ENCODE measurements around the gene NECTIN2. TPM values are rescaled to one million over a fixed set of nuclear protein-coding genes. Genes with fewer than 3 reads are reported as not detected.
A peak's percentile ranks its signal among the peaks of the same experiment; 100 is the strongest.

The NECTIN2 gene
- total RNA-seq: 10 to 100 TPM; 27.6 to 47.8 (median 41.6) TPM

DNA sequence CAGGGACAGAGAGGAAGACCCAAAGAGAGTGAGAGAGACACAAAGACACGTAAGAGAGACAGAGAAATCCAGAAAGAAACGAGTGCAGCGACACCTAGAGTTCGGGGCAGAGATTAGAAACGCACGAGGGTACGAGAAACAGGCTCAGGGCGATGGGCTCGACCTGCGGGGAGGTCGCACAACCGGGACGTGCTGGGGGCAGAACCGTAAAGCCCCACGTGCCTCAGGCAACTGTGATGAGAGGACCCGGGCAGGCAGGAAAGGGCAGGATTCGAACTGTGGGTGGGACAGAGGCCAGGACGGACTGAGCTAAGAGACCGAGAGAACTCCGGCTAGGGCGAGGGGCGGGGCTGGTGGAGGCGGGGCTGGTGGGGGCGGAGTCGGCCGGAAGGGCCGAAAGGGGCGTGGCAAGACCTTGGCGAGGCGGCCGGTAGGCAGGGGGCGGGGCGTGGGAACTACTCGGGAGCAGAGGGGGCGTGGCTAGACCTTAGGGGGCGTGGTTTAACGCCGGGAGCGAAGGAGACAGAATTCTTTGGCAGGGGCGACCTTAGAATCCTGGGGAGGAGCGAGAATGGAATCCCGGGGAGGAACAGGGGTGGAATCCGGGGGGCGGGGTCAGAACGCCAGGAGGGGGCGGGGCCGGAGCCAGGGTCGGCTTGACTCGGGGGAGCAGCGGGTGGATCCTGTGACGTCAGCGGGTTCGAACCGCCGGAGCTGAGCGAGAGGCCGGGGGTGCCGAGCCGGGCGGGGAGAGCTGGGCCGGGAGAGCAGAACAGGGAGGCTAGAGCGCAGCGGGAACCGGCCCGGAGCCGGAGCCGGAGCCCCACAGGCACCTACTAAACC lies at the start of gene NECTIN2:
Gene NECTIN2 (plus strand): TSS at position 686 of the 843 bp plus-strand sequence. CDS start 229 bp downstream, outside the sequence.
- H3K9me3 ChIP-seq: no peaks in the 10 kb centered on the region
- peaks cover 0 to 48% (median 15%) of the 10 kb centered on the region in 3 donors for H3K4me1 ChIP-seq
- no peaks in the 10 kb centered on the region for H3K27me3 ChIP-seq
- H3K4me3 ChIP-seq: peak within 1 kb of the TSS; percentile 94 to 99
- WGBS, 2 donors (ENCODE audit: low coverage in 1 of 2): 0% methylated on average over 4 to 29 of the region's 67 CpGs
- ATAC-seq: peak; percentile 83
- no peaks in the 10 kb centered on the region for H3K36me3 ChIP-seq
- TF ChIP-seq POLR2A (IDR thresholded peaks at IDR 0.05) (peak; percentile 86 to 87), POLR2AphosphoS5 (IDR thresholded peaks at IDR 0.05) (peak; percentile 93), EP300 (IDR thresholded peaks at IDR 0.05) (no peak)
- TF ChIP-seq, protein P1, sequence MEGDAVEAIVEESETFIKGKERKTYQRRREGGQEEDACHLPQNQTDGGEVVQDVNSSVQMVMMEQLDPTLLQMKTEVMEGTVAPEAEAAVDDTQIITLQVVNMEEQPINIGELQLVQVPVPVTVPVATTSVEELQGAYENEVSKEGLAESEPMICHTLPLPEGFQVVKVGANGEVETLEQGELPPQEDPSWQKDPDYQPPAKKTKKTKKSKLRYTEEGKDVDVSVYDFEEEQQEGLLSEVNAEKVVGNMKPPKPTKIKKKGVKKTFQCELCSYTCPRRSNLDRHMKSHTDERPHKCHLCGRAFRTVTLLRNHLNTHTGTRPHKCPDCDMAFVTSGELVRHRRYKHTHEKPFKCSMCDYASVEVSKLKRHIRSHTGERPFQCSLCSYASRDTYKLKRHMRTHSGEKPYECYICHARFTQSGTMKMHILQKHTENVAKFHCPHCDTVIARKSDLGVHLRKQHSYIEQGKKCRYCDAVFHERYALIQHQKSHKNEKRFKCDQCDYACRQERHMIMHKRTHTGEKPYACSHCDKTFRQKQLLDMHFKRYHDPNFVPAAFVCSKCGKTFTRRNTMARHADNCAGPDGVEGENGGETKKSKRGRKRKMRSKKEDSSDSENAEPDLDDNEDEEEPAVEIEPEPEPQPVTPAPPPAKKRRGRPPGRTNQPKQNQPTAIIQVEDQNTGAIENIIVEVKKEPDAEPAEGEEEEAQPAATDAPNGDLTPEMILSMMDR (IDR thresholded peaks at IDR 0.05): peak in 3 of 4 experiments; percentile 76 to 87 (median 82)
- peak within 1 kb of the TSS; percentile 93 to 96 (median 96) for H3K27ac ChIP-seq

DNA sequence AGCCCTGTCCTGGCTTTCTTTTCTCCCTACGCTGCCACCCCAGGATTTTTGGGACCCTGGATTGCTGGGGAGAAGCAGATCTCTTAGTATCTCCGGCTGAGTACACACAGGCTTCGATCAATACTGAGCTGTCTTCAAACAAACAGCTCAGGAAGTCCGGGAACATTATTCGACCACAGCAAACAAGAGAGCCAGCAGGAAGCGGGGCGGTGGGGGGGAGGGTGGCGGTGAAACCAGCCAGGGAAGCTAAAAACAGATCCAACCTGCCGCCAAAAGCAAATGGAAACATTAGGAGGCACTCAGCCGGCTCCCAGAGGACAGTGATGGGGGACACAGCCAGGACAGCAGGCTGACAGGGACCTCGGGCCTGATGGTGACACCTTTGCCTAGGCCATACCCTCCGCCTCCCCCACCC lies 49.4 kb upstream of the NECTIN2 start:
- ATAC-seq: peak; percentile 32
- no peak for TF ChIP-seq POLR2AphosphoS5 (IDR thresholded peaks at IDR 0.05)
- TF ChIP-seq, protein P1 (IDR thresholded peaks at IDR 0.05): no peak
- TF ChIP-seq EP300 (IDR thresholded peaks at IDR 0.05): no peak
- no peak for TF ChIP-seq POLR2A (IDR thresholded peaks at IDR 0.05)
- H3K27ac ChIP-seq: peak overlapping the region in 3 of 4 donors; percentile 58 to 71 (median 69)

DNA sequence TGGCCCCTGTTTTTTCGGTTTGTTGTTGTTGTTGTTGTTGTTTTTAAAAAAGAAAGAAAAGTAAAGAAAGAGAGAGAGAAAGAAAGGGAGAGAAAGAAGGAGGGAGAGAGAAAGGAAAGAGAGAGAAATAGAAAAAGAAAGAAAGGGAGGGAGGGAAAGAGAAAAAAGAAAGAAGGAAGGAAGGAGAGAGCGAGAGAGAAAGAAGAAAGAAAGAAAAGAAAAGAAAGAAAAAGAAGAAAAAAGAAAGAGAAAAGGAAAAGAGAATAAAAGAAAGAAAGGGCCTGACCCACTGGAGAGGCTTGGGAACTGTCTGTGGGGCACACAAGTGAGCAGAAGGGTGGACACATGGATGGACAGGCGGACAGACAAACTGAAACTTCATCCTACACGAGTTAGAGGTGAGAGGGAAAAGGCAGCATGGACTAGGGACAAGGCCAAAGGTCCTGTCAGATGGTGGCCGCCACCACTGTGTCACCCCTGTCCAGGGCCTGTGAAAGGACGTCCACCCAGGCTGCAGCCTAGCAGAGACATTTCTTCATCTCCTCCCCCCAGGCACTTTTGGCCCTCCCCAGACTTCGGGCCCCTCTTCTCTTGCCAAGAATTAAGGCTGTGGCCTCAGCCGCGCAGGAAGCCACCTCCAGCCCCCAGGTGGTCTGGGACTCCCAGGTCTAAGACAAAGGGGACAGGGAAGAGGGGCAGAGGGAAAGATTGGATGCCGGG lies 46.3 kb upstream of the NECTIN2 start:
- Histone ChIP-seq H3K36me3 (no peaks in the 10 kb centered on the region), H3K27ac (no peak overlapping the region), H3K9me3 (no peaks in the 10 kb centered on the region), H3K4me3 (no peak overlapping the region), H3K27me3 (no peaks in the 10 kb centered on the region), H3K4me1 (peaks cover 0 to 12% (median 2%) of the 10 kb centered on the region in 3 donors)
- no peak for TF ChIP-seq EP300 (IDR thresholded peaks at IDR 0.05)
- TF ChIP-seq POLR2AphosphoS5 (IDR thresholded peaks at IDR 0.05): no peak
- TF ChIP-seq, protein P1 (IDR thresholded peaks at IDR 0.05): no peak
- TF ChIP-seq POLR2A (IDR thresholded peaks at IDR 0.05): no peak
- 50 to 70% methylated on average over 3 to 6 of the region's 10 CpGs for WGBS, 2 donors (ENCODE audit: low coverage in 1 of 2)
- ATAC-seq: no peak

More for the DNA sequence above, 49.4 kb upstream of the NECTIN2 start:
- H3K4me1 ChIP-seq: peaks cover 0 to 12% (median 2%) of the 10 kb centered on the region in 3 donors
- H3K9me3 ChIP-seq: no peaks in the 10 kb centered on the region
- no peak overlapping the region for H3K4me3 ChIP-seq
- 18 to 60% methylated on average over 3 to 8 of the region's 12 CpGs for WGBS, 2 donors (ENCODE audit: low coverage in 1 of 2)
- H3K36me3 ChIP-seq: no peaks in the 10 kb centered on the region
- H3K27me3 ChIP-seq: no peaks in the 10 kb centered on the region

DNA sequence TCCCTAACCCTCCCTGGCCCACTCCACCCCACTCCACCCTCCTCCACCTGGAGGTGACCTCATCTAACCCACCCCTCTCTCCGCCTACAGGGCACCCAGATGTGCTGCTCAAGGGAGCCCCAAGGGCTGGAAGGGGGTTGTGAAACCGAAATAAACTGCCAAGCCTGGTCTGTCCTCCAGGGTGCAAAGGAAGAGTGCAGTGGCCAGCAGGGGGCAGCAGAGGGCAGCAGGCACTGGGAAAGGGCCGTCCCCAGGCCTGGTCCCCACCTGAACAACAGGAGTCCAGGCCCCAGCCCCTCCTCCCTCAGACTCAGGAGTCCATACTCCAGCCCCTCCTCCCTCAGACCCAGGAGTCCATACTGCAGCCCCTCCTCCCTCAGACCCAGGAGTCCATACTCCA lies 45.6 kb upstream of the NECTIN2 start:
- Histone ChIP-seq H3K4me3 (no peak overlapping the region), H3K4me1 (peaks cover 0 to 12% (median 2%) of the 10 kb centered on the region in 3 donors), H3K36me3 (no peaks in the 10 kb centered on the region), H3K27me3 (no peaks in the 10 kb centered on the region), H3K27ac (no peak overlapping the region), H3K9me3 (no peaks in the 10 kb centered on the region)
- 0% methylated on average over 1 of the region's 3 CpGs; no CpG with 5 or more reads in 1 of the 2 donors for WGBS, 2 donors (ENCODE audit: low coverage in 1 of 2)
- no peak for TF ChIP-seq EP300 (IDR thresholded peaks at IDR 0.05)
- TF ChIP-seq, protein P1 (IDR thresholded peaks at IDR 0.05): peak in 3 of 4 experiments; percentile 94 to 97 (median 97)
- ATAC-seq: peak; percentile 95
